GM12878 (cell line): ENCODE measurements around the gene SENP5. TPM values are rescaled to one million over a fixed set of nuclear protein-coding genes. Genes with fewer than 3 reads are reported as not detected.

Experiments used
- ATAC-seq: fragments of 200-7000 bp; cut with Tn5 transposase; 3 replicates; pipeline ENCODE4 v1.9.1; 2020; ENCODE audit warnings: mild to moderate bottlenecking, moderate library complexity
- BruUV-seq: library from RNA; stranded (reverse); fragments of 400-500 nt; replicated peaks from 2 replicates; lab custom pipeline; 2021; lab: Mats Ljungman, UMichigan
- CTCF ChIA-PET: fragments of 300-600 bp; sonication (Branson Sonifier 250); formaldehyde crosslinking; extraction: SDS; loops from one replicate; lab custom pipeline; 2021; ENCODE audit warnings: inconsistent platforms; lab: Yijun Ruan, JAX
- POLR2A ChIA-PET: fragments of 350-600 bp; formaldehyde crosslinking; extraction: SDS; loops from one replicate; lab custom pipeline; 2021; ENCODE audit warnings: inconsistent platforms; lab: Charles Lee
- RAD21 ChIA-PET: fragments of 300-600 bp; sonication (Branson Sonifier 250); formaldehyde crosslinking; loops from one replicate; lab custom pipeline; 2023; ENCODE audit warnings: antibody characterized with exemption; ENCODE audit not compliant: unreplicated experiment; lab: Charles Lee
- SMC1A ChIA-PET: fragments of 300-600 bp; sonication (Branson Sonifier 250); formaldehyde crosslinking; loops from one replicate; lab custom pipeline; 2023; ENCODE audit not compliant: unreplicated experiment, uncharacterized antibody; lab: Charles Lee
- DNase-seq: peaks from one replicate; pipeline ENCODE4 v3.0.0-alpha.2; 2011; ENCODE audit warnings: low read depth, low spot score
- FAIRE-seq: peaks from 3 replicates; lab custom pipeline; 2011; peaks lifted over from hg19 to GRCh38; lab: Jason Lieb, UNC
- H2AFZ ChIP-seq: 2 replicates; pipeline ENCODE4 v1.6.0; 2011; ENCODE audit warnings: low read depth, low read length, control low read depth; ENCODE audit not compliant: control insufficient read depth
- H3K27ac ChIP-seq: 2 replicates; pipeline ENCODE4 v1.5.1; 2011; ENCODE audit warnings: control low read depth; ENCODE audit not compliant: control insufficient read depth, insufficient read depth
- H3K27me3 ChIP-seq, 2 experiments: replicated peaks in 1 of 2; 2 replicates each; pipeline versions ENCODE4 v1.6.0 to v1.6.1; 2011; ENCODE audit warnings: low read length in 1 of 2; ENCODE audit not compliant: control insufficient read depth in 2 of 2, insufficient read depth in 2 of 2
- H3K36me3 ChIP-seq, 2 experiments: 2 replicates each; pipeline ENCODE4 v1.5.1; 2011; ENCODE audit warnings: low read length in 1 of 2; ENCODE audit not compliant: control insufficient read depth in 2 of 2, insufficient read depth in 2 of 2
- H3K4me1 ChIP-seq: 2 replicates; pipeline ENCODE4 v1.6.1; 2011; ENCODE audit warnings: mild to moderate bottlenecking, low read length, moderate library complexity, mixed read lengths; ENCODE audit not compliant: control insufficient read depth, insufficient read depth
- H3K4me2 ChIP-seq: 2 replicates; pipeline ENCODE4 v1.6.0; 2011; ENCODE audit warnings: control low read depth; ENCODE audit not compliant: control insufficient read depth, insufficient read depth
- H3K4me3 ChIP-seq: fragments of 200-600 bp; sonication (generic); 2 replicates; pipeline ENCODE4 v1.5.1; 2016
- H3K79me2 ChIP-seq: 2 replicates; pipeline ENCODE4 v1.6.0; 2011; ENCODE audit warnings: low read length; ENCODE audit not compliant: control insufficient read depth, insufficient read depth
- H3K9ac ChIP-seq: 2 replicates; pipeline ENCODE4 v1.8.0; 2011; ENCODE audit warnings: low read length, control low read depth, mixed read lengths; ENCODE audit not compliant: control insufficient read depth, insufficient read depth
- H3K9me3 ChIP-seq: replicated peaks from 3 replicates; pipeline ENCODE4 v1.5.1; 2011; ENCODE audit warnings: mild to moderate bottlenecking, low read length; ENCODE audit not compliant: control insufficient read depth, insufficient read depth
- H4K20me1 ChIP-seq: 2 replicates; pipeline ENCODE4 v1.6.0; 2011; ENCODE audit not compliant: control insufficient read depth, insufficient read depth
- BHLHE40 ChIP-seq, 2 experiments: fragments of 450-650 bp in 1 of 2; IDR thresholded peaks; 2 replicates each; pipeline ENCODE4 v1.6.1; 2011 to 2017; ENCODE audit warnings: low read depth in 2 of 2, borderline replicate concordance in 1 of 2, improper control_type of control experiment in 1 of 2, low read length in 1 of 2, mild to moderate bottlenecking in 1 of 2
- CBFB ChIP-seq: IDR thresholded peaks from 2 replicates; pipeline ENCODE4 v1.6.1; 2016; ENCODE audit warnings: antibody characterized with exemption, low read depth
- CHD4 ChIP-seq: fragments of 200-600 bp; sonication (generic); IDR thresholded peaks from 2 replicates; pipeline ENCODE4 v1.6.1; 2016; ENCODE audit warnings: mild to moderate bottlenecking
- CREB1 ChIP-seq: IDR thresholded peaks from 2 replicates; pipeline ENCODE4 v1.6.1; 2012; ENCODE audit warnings: low read depth, mild to moderate bottlenecking, inconsistent platforms
- FOXM1 ChIP-seq: IDR thresholded peaks from 2 replicates; pipeline ENCODE4 v1.6.1; 2012; ENCODE audit warnings: low read depth, mild to moderate bottlenecking, inconsistent platforms, low read length, moderate library complexity
- IKZF1 ChIP-seq: fragments of 450-650 bp; conservative IDR thresholded peaks from 2 replicates; pipeline ENCODE4 v1.6.1; 2017; ENCODE audit warnings: antibody characterized with exemption, mild to moderate bottlenecking
- LARP7 ChIP-seq: fragments of 450-650 bp; IDR thresholded peaks from 2 replicates; pipeline ENCODE4 v1.6.1; 2017; ENCODE audit warnings: mild to moderate bottlenecking
- NBN ChIP-seq: fragments of 450-650 bp; IDR thresholded peaks from 2 replicates; pipeline ENCODE4 v1.6.1; 2016
- NR2F1 ChIP-seq: fragments of 450-650 bp; conservative IDR thresholded peaks from 2 replicates; pipeline ENCODE4 v1.6.1; 2017; ENCODE audit warnings: mild to moderate bottlenecking
- PAX8 ChIP-seq: fragments of 450-650 bp; IDR thresholded peaks from 2 replicates; pipeline ENCODE4 v1.6.1; 2017; ENCODE audit warnings: mild to moderate bottlenecking, moderate library complexity
- RBBP5 ChIP-seq: fragments of 200-600 bp; sonication (generic); conservative IDR thresholded peaks from 2 replicates; pipeline ENCODE4 v1.6.1; 2016
- RUNX3 ChIP-seq: IDR thresholded peaks from 2 replicates; pipeline ENCODE4 v1.6.1; 2012; ENCODE audit warnings: low read length, inconsistent platforms
- SMARCA5 ChIP-seq: fragments of 450-650 bp; IDR thresholded peaks from 2 replicates; pipeline ENCODE4 v1.6.1; 2017; ENCODE audit warnings: mild to moderate bottlenecking
- SPI1 ChIP-seq: IDR thresholded peaks from 2 replicates; pipeline ENCODE4 v1.6.1; 2011; ENCODE audit warnings: low read depth, mild to moderate bottlenecking, low read length, moderate library complexity, borderline replicate concordance; ENCODE audit not compliant: insufficient read depth
- TCF3 ChIP-seq: IDR thresholded peaks from 2 replicates; pipeline ENCODE4 v1.6.1; 2012; ENCODE audit warnings: low read depth, mild to moderate bottlenecking, low read length, borderline replicate concordance; ENCODE audit not compliant: insufficient read depth
- ZNF24 ChIP-seq: fragments of 450-650 bp; IDR thresholded peaks from 2 replicates; pipeline ENCODE4 v1.6.1; 2017; ENCODE audit warnings: antibody characterized with exemption, mild to moderate bottlenecking
- WGBS: methylation state at CpG from one replicate; pipeline ENCODE4 v1.1.6; 2016; ENCODE audit warnings: low lambda C conversion rate; ENCODE audit not compliant: insufficient replicate concordance, insufficient coverage; ENCODE audit errors: missing lambda C conversion rate; 5-methylcytosine and 5-hydroxymethylcytosine counted together
- in situ Hi-C: fragments of 300-500 bp; cut with MboI; formaldehyde crosslinking; loops from 9 replicates; pipeline ENCODE4 v1.14.3; 2018; ENCODE audit warnings: mixed read lengths
- intact Hi-C: fragments of 100-400 bp; cut with micrococcal nuclease; formaldehyde crosslinking; loops from one replicate; pipeline ENCODE4 v1.14.2; 2022; ENCODE audit not compliant: unreplicated experiment
- polyA plus RNA-seq, 11 experiments: library from polyadenylated mRNA; depleted of rRNA in 4 of 11; unstranded in 6 of 11; stranded (reverse) in 5 of 11; fragments of >200 nt; fragmentation: Nextera tagmentation in 4 of 11; fragmentation: Illumina TruSeq in 1 of 11; extraction: Ambion mirVana in 4 of 11; extraction: Trizol in 1 of 11; gene quantifications; 1 replicate in 1 of 11; 2 replicates in 10 of 11; pipeline versions ENCODE4 v1.2.1 to v1.2.3, GENCODE V29; 2011 to 2016; ENCODE audit warnings: inconsistent platforms in 2 of 11, missing spikeins in 2 of 11, low read depth in 1 of 11
- total RNA-seq, 4 experiments: library from RNA; depleted of rRNA in 3 of 4; stranded (reverse); fragments of >200 nt in 3 of 4; fragmentation: Illumina TruSeq in 1 of 4; extraction: Trizol in 1 of 4; gene quantifications; 2 replicates each; pipeline versions ENCODE4 v1.2.1 to v1.2.3, GENCODE V29; 2013 to 2021
- TF ChIP-seq, protein P1 (sequence below): fragments of 450-650 bp; IDR thresholded peaks from 2 replicates; pipeline ENCODE4 v1.6.1; 2017; ENCODE audit warnings: borderline replicate concordance
- TF ChIP-seq, protein P2 (sequence below): fragments of 450-650 bp; IDR thresholded peaks from 2 replicates; pipeline ENCODE4 v1.6.1; 2017; ENCODE audit warnings: low read depth, mild to moderate bottlenecking, moderate library complexity

SENP5 gene
- total and polyA plus RNA-seq, 10 of the 15 experiments (the other 5 are each of a cell fraction or from before 2014, with no cell fraction given) = 6.4 to 28.4 (median 15.6) TPM

DNA sequence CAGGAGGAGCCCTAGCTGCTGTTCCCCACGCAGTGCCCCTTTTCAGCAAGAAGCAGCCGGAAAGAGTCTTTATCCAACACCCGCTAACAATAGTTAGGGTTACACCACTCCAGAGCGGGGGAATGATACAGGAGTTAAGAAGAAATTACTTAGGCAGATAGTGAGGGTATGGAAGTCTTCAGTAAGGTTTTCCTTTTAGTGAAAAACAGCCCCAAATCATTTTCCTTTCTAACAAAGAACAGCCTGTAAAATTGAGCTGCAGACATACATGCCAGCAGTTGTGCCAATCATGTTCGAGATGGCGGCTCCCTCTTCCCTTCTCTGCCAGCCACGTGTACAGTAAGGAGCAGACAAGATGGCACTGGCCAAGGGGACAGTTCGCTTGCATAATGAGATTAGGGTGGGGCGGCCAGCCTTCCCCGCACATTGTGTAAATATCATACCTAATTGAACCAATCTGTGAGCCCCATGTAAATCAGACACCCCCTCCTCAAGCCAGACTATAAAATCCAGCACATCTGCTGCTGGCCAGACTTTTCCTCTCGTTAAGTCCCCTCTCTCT is 18.5 kb upstream of the SENP5 start:
- DNase-seq = no peak
- 58% methylated on average over 11 of the region's 11 CpGs for WGBS
- SMC1A ChIA-PET = interaction anchor here (0.6 kb wide), 1 partner anchor 847 kb away, joined by 3 read pairs; no protein-coding TSS in a partner anchor
- Histone ChIP-seq H2AFZ (no peak overlapping the region), H3K9ac (no peak overlapping the region), H3K9me3 (no peaks in the 10 kb centered on the region; the same call in 2 of the 3 replicates), H4K20me1 (no peaks in the 10 kb centered on the region), H3K79me2 (no peaks in the 10 kb centered on the region), H3K4me2 (no peak overlapping the region), H3K4me1 (no peaks in the 10 kb centered on the region), H3K27ac (no peak overlapping the region), H3K36me3 (no peaks in the 10 kb centered on the region), H3K4me3 (no peak overlapping the region), H3K27me3 (no peaks in the 10 kb centered on the region)
- CTCF ChIA-PET = interaction anchor here (0.6 to 1.1 kb wide), 2 partner anchors 101 to 107 kb away, joined by 3 read pairs; no protein-coding TSS in a partner anchor
- no peak for ATAC-seq
- TF ChIP-seq SPI1 = no peak
- no peak for TF ChIP-seq CREB1
- TF ChIP-seq FOXM1 = no peak
- no peak for TF ChIP-seq RUNX3
- TF ChIP-seq CBFB = no peak
- TF ChIP-seq NBN = no peak
- TF ChIP-seq BHLHE40 (IDR thresholded peaks at IDR 0.05; ENCODE audit: borderline replicate concordance in 1 of 2, low read depth in 2 of 2, low read length in 1 of 2) = no peak
- TF ChIP-seq NR2F1 = no peak
- TF ChIP-seq RBBP5 = no peak
- TF ChIP-seq, protein P1, sequence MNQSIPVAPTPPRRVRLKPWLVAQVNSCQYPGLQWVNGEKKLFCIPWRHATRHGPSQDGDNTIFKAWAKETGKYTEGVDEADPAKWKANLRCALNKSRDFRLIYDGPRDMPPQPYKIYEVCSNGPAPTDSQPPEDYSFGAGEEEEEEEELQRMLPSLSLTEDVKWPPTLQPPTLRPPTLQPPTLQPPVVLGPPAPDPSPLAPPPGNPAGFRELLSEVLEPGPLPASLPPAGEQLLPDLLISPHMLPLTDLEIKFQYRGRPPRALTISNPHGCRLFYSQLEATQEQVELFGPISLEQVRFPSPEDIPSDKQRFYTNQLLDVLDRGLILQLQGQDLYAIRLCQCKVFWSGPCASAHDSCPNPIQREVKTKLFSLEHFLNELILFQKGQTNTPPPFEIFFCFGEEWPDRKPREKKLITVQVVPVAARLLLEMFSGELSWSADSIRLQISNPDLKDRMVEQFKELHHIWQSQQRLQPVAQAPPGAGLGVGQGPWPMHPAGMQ = no peak
- no peak for TF ChIP-seq LARP7
- TF ChIP-seq, protein P2, sequence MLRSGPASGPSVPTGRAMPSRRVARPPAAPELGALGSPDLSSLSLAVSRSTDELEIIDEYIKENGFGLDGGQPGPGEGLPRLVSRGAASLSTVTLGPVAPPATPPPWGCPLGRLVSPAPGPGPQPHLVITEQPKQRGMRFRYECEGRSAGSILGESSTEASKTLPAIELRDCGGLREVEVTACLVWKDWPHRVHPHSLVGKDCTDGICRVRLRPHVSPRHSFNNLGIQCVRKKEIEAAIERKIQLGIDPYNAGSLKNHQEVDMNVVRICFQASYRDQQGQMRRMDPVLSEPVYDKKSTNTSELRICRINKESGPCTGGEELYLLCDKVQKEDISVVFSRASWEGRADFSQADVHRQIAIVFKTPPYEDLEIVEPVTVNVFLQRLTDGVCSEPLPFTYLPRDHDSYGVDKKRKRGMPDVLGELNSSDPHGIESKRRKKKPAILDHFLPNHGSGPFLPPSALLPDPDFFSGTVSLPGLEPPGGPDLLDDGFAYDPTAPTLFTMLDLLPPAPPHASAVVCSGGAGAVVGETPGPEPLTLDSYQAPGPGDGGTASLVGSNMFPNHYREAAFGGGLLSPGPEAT = no peak
- TF ChIP-seq IKZF1 = no peak
- no peak for TF ChIP-seq PAX8
- TF ChIP-seq ZNF24 = no peak
- no peak for TF ChIP-seq TCF3
- TF ChIP-seq SMARCA5 = no peak
- no peak for TF ChIP-seq CHD4
- POLR2A ChIA-PET = no interaction called here
- RAD21 ChIA-PET = no interaction called here
- FAIRE-seq = no peak
- in situ Hi-C loops = no loop called here
- intact Hi-C loops = no loop called here
- no TSS peak for BruUV-seq
